Neuron (in vitro differentiated cells): Measurements from ENCODE around the gene SMIM24.
"Not testable (repeated sequence)": the region's sequence is repeated elsewhere in the genome, so short reads cannot be mapped to it uniquely, and the experiment has no call there.

Experiments used
- H2AFZ ChIP-seq: one replicate; pipeline ENCODE4 v1.6.1; 2013; ENCODE audit warnings: low read depth, mild to moderate bottlenecking, inconsistent platforms, low read length, moderate library complexity
- H3K27me3 ChIP-seq: one replicate; pipeline ENCODE4 v1.6.1; 2013; ENCODE audit warnings: low read length; ENCODE audit not compliant: insufficient read depth
- H3K36me3 ChIP-seq: one replicate; pipeline ENCODE4 v1.6.1; 2013; ENCODE audit warnings: low read length; ENCODE audit not compliant: insufficient read depth
- H3K4me1 ChIP-seq: one replicate; pipeline ENCODE4 v1.6.1; 2013; ENCODE audit warnings: low read length; ENCODE audit not compliant: insufficient read depth
- H3K4me3 ChIP-seq: 2 replicates; pipeline ENCODE4 v1.5.1; 2013; ENCODE audit warnings: mild to moderate bottlenecking, low read length, moderate library complexity
- H3K9me3 ChIP-seq: one replicate; pipeline ENCODE4 v1.6.1; 2013; ENCODE audit warnings: low read length

SMIM24 gene

DNA sequence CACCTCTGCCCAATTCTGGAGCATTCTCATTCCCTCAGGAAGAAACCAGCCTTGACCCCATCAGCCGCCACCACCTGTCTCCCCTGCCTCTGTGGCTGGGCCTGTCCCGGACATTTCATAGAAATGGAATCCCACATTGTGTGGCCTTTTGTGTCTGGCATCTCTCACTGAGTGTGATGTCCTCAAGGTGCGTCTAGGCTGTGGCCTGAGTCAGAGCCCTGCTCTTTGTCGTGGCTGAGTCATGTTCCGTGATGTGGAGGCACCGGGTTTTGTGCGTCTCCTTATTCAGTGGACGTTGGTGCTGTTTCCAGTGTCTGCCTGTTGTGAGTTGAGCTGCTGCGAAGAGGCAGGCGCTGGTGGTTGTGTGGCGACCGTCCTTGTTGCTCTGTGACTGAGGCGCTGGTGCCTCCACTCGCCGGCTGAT is 29.3 kb upstream of the SMIM24 start:
- peaks cover 39% of the 10 kb centered on the region for H3K36me3 ChIP-seq
- no peak overlapping the region for H2AFZ ChIP-seq
- H3K9me3 ChIP-seq: no peaks in the 10 kb centered on the region
- H3K4me1 ChIP-seq: peaks cover 12% of the 10 kb centered on the region
- no peaks in the 10 kb centered on the region for H3K27me3 ChIP-seq
- H3K4me3 ChIP-seq: no peak overlapping the region

DNA sequence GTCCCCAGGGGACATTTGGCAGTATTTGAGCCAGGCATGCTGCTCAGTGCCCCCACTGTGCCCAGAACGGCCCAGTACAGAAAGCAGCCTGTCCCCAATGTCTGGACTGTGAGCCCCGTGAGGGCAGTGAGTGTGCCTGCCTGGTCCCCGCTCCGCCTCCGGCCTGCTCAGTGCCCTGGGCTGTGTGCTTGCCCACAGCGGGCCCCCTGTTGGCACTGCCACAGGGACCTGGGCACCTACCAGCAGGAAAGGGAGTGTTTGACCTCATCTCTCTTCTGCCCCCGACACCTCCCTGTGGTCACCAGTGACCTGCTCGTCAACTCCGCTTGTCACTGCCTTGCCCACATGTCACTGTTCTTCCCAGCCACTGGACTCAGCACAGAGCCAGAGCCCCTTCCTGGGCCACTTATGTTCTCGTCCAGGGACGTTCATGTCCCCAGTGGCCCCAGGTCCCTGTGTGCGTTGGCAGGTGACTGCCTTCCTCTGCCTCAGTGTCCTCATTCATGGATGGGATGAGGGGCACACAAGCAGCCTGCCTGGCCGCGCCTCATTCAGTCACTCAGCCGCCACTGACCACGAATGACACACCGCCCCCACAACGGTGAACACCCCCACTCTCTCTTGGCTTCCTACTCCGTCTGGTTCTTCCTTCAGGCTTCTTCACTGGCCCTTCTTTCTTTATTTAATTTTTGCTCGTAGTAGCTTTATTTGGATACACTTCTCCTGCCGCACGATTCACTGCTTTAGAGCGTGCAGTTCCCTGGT is 28.6 kb upstream of the SMIM24 start:
- peaks cover 37% of the 10 kb centered on the region for H3K36me3 ChIP-seq
- no peak overlapping the region for H2AFZ ChIP-seq
- no peaks in the 10 kb centered on the region for H3K9me3 ChIP-seq
- no peaks in the 10 kb centered on the region for H3K27me3 ChIP-seq
- H3K4me3 ChIP-seq: no peak overlapping the region
- H3K4me1 ChIP-seq: peaks cover 12% of the 10 kb centered on the region

DNA sequence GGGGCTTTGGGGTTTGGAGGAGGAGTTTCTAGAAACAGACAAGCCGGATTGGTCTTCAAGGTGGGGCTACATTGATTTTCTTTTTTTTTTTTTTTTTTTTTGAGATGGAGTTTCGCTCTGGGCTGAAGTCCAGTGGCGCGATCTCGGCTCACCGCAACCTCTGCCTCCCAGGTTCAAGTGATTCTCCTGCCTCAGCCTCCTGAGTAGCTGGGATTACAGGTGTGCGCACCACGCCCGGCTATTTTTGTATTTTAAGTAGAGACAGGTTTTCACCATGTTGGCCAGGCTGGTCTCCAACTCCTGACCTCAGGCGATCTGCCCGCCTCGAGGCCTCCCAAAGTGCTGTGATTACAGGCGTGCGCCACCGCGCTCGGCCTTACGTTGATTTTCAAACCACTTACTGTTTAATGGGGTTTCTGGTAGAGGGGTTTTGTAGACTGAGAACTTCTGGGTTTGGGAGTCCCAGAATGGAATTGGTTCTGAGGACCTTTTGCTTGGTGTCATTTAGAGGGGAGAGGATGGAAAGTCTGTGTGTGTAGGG is 27.9 kb upstream of the SMIM24 start:
- not testable (repeated sequence) for H3K4me3 ChIP-seq, H3K9me3 ChIP-seq, H2AFZ ChIP-seq, H3K27me3 ChIP-seq
- Histone ChIP-seq H3K36me3 (peaks cover 32% of the 10 kb centered on the region), H3K4me1 (peaks cover 12% of the 10 kb centered on the region)

DNA sequence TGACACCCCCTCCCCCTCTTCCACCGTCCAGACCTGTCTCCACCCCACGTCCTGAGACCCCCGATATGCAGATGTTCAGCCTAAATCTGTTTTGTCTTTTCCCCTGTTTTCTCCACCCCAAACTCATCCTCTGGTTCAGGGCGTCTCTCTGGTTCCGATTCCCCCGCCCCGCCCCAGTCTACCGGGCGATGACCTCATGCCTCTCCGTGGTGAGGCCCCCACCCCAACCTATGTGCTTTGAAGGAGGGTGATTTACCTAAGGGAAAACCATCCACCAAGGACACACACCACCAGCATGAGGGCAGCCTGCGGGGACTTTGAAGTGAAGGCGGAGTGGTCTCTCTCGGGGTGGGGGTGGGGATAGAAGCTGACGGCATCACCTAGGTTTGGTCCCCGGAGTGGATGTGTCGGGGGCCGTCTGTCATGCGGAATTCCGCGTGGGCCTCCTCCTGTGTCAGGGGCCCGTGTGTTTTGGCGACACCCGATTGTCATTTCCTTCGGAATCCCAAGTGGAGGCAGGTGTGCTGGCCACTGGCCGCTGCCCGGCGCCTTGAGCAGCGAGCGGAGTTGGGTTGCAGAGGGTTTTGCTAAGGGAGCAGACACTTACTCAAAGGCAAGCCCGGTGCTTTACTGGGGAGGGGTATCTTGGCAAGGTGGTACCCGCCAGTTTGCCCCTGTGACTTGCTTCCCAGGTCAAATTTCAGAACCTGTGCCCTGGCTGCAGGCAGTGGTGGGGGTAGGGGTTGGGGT is 27.2 kb upstream of the SMIM24 start:
- Histone ChIP-seq H2AFZ (no peak overlapping the region), H3K27me3 (no peaks in the 10 kb centered on the region), H3K36me3 (peaks cover 32% of the 10 kb centered on the region), H3K4me3 (peak overlapping the region; percentile 95), H3K9me3 (no peaks in the 10 kb centered on the region), H3K4me1 (peaks cover 12% of the 10 kb centered on the region)

DNA sequence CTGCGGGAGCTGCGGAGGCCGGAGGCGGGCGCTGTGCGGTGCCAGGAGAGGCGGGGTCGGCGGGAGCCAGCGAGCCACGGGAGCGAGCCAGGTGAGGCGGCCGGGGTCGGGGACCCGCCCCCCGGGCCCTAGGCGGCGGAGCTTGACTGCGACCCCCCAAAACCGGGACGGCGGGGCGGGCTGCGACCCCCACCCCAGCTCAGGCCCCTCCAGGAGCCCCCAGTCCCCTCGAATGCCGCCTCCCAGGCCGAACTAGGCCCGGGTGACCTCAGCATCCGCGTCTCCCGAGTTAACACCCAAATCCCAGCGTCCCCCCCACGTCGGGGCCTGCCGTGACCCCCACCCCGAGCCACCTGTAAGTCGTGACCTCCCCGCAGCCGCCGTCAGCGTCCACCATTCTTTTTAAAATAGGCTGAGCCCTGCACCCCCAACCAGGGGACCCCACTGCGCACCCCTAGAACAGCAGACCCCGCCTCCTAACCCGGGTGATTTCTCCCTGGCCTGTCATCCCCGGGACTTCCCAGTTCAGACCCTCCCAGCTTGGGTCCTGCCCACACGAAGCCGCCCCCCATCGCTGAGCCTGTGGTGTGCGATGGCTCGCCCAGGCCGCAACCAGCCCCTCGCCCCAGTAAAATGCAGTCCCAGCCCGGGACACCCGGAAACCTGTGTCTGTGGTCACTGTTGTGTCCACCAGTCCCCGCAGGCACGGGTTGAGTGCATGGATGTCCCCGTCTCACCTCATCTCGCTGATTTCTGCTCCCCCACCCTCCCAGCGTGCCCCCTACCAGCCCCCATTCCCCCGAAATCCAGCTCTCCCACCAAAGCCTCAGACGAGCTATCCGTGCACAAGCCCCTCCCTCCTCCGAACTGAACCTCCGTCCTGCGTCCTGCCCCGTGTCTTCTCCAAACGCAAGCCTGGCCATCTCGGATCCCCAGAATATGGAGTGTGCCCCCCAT is 26.3 kb upstream of the SMIM24 start:
- no peaks in the 10 kb centered on the region for H3K9me3 ChIP-seq
- no peaks in the 10 kb centered on the region for H3K27me3 ChIP-seq
- H3K4me3 ChIP-seq: peak overlapping the region; percentile 95
- H3K4me1 ChIP-seq: peaks cover 12% of the 10 kb centered on the region
- H3K36me3 ChIP-seq: peaks cover 28% of the 10 kb centered on the region
- peak overlapping the region; percentile 31 for H2AFZ ChIP-seq

DNA sequence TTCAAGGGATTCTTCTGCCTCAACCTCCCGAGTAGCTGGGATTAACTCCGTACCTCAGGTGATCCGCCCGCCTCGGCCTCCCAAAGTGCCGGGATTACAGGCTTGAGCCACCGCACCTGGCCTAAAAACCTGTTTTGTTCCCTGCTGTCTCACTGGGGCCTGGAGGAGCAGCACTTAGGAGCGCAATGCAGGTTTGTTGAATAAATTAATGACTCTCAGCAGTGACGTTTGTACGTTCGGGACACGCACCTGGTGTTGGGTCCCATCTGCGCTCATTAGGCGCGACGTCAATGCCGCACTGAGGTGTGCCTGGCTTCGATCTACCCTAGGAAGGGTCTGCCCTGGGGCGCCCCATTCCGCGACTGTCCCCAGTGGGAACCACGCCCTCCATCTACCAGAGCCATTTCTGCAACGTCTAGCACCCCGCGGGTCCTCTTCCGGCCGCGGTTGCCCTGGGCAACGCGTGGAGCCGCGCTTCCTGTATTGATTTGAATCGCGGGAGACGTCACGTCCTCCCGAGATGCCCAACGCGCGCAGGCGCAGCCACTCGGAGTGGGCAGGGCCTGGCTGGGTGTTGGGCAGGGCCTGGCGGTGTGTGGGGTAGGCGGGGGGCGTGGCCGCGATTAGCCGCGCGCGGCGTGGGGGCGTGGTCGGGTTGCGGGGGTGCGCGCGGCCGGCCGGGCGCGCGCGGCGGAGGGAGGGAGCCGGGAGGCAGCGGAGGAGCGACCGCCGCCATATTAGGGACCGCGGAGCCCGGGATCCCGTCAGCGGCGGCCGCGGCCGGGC is 25.5 kb upstream of the SMIM24 start, which contains the start of gene FZR1:
Gene FZR1, plus strand, starts transcription at position 714 of the 786 bp plus-strand sequence. CDS start 16,679 bp downstream, outside the sequence.
- Histone ChIP-seq H3K36me3 (peaks cover 21% of the 10 kb centered on the region), H2AFZ (peak within 1 kb of the TSS; percentile 31), H3K27me3 (no peaks in the 10 kb centered on the region), H3K4me3 (peak within 1 kb of the TSS; percentile 95), H3K4me1 (peaks cover 12% of the 10 kb centered on the region), H3K9me3 (no peaks in the 10 kb centered on the region)

DNA sequence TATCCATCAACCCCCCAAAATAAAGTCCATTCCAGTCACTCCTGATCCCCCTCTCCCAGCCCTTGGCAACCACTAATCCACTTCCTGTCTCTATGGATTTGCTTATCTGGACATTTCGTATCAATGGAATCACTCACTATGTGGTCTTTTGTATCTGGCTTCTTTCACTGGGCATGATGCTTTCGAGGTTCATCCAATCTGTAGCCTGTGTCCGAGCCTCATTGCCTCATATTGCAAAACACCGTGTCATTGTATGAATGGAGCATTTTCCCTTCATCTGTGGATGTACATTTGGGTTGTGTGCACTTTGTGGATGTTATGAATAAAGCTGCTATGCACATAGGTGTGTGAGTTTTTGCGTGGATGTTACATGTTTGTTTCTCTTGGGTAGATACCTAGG is 24.4 kb upstream of the SMIM24 start:
- H3K4me1 ChIP-seq: peaks cover 15% of the 10 kb centered on the region
- H3K9me3 ChIP-seq: no peaks in the 10 kb centered on the region
- peaks cover 12% of the 10 kb centered on the region for H3K36me3 ChIP-seq
- no peak overlapping the region for H2AFZ ChIP-seq
- no peaks in the 10 kb centered on the region for H3K27me3 ChIP-seq
- no peak overlapping the region for H3K4me3 ChIP-seq

DNA sequence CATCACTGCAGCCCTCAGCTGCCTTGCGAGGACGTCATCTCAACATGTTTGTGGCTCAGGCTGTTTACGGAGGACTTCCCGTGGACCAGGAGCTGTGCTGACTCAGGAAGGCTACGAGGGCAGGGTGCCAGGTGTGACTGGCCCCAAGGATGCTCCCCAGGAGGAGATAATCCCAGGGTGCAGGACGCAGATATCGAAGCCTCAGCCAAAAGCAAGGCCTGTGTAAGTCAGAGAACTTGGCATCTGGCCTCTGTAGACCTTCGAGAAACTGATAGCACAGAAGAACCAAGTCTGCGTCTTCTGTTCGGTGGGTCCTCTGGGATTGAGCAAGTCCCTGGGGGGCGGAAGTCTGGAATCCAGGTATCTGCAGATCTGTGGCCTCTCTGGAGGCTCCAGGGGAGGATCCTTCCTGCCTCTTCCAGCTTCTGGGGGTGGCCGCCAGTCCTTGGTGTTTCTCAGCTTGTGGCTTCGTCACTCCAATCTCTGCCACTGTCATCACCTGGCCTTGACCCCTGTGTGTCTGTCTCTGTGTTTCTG is 22.8 kb upstream of the SMIM24 start:
- Histone ChIP-seq H2AFZ (no peak overlapping the region), H3K4me3 (no peak overlapping the region), H3K4me1 (peaks cover 18% of the 10 kb centered on the region), H3K27me3 (no peaks in the 10 kb centered on the region), H3K9me3 (no peaks in the 10 kb centered on the region), H3K36me3 (no peaks in the 10 kb centered on the region)

DNA sequence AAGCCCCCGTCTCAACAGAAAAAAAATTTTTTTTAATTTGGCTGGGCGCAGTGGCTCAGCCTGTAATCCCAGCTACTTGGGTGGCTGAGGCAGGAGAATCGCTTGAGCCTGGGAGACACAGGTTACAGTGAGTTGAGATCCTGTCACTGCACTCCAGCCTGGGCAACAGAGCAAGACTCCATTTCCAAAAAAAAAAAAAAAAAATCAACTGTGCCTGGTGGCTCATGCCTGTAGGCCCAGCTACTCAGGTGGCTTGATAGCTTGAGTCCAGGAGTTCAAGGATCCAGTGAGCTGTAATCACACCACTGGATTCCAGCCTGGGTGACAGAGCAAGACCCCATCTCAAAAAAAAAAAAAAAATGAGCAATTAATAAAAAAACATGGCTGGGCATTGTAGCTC is 21.5 kb upstream of the SMIM24 start:
- peaks cover 10% of the 10 kb centered on the region for H3K4me1 ChIP-seq
- H3K27me3 ChIP-seq: no peaks in the 10 kb centered on the region
- H3K4me3 ChIP-seq: no peak overlapping the region
- H3K36me3 ChIP-seq: peaks cover 8% of the 10 kb centered on the region
- no peak overlapping the region for H2AFZ ChIP-seq
- no peaks in the 10 kb centered on the region for H3K9me3 ChIP-seq

DNA sequence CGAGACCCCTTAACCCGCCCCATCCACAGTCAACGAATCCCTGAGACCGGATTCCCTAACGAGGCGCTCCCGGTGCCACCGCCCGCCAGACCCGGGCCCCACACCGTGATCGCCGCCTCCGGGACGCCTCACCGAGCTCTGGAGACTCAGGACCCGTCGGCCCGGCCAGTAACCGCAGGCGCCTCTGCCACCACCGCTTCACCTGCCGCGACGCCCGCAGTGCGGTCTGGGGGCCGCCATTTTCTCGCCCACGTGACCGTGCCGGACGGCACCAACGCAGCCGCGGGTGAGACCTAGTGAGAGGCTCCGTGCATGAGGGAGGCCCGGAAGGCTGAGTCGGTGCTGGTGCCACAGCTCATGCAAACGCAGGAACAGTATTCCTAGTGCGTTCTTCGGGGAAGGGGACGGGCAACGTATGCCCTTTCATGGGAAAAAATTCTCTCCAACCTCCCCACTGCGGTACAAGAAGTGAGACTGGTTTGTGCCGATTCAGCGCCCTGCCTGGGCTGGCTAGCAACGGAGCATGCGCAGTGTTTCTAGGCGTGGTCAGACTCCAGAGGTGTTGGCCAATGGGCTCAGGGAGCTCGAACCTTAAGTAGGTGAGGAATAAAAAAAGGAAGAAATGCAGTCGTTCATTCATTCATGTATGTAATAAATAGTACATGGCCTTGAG is 20.2 kb upstream of the SMIM24 start, which contains the start of gene DOHH:
Gene DOHH, minus strand, starts transcription at position 246 of the 673 bp plus-strand sequence. CDS start 3,860 bp downstream, outside the sequence.
- Histone ChIP-seq H3K4me1 (peaks cover 8% of the 10 kb centered on the region), H2AFZ (peak within 1 kb of the TSS; percentile 50), H3K9me3 (no peaks in the 10 kb centered on the region), H3K27me3 (no peaks in the 10 kb centered on the region), H3K36me3 (peaks cover 17% of the 10 kb centered on the region), H3K4me3 (peak within 1 kb of the TSS; percentile 55)

DNA sequence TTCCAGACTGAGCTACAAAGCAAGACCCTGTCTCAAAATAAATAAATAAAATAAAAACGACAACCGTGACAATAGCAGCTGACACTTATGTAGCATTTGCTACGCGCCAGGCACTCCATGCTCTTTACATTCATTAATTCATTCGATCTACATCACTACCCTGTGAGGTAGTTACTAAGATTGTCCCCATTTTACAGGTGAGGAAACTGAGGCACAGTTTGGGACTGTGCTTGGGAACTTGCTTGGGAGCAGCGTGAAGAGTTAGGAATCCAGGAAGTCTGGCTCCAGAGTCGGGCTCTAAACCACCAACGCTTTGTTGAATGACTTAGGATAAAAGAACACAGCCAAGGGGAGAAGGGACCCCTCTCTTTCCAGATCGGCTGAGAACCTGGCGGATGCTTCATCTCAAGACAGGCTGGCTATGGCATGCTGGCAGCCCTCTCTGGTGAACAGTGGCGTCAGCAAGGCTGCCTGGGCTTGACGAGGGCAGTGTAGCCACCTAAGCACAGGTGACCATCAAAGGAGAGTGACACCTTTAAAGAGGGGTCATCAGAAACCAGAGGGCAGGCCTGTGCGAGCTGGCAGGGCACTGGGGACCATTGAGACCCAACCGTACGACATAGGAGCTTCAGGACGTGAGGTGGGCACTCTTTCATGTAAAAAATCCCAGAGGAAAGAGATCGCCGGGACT is 19.6 kb upstream of the SMIM24 start:
- Histone ChIP-seq H2AFZ (peak overlapping the region; percentile 50), H3K27me3 (no peaks in the 10 kb centered on the region), H3K4me1 (peaks cover 5% of the 10 kb centered on the region), H3K9me3 (no peaks in the 10 kb centered on the region), H3K36me3 (peaks cover 22% of the 10 kb centered on the region), H3K4me3 (peak overlapping the region; percentile 55)
